ENCODE measurements around the gene PUM1. TPM values are rescaled to one million over a fixed set of nuclear protein-coding genes. Genes with fewer than 3 reads are reported as not detected.
"Not testable (repeated sequence)": the region's sequence is repeated elsewhere in the genome, so short reads cannot be mapped to it uniquely, and the experiment has no call there.

Gene PUM1, protein sequence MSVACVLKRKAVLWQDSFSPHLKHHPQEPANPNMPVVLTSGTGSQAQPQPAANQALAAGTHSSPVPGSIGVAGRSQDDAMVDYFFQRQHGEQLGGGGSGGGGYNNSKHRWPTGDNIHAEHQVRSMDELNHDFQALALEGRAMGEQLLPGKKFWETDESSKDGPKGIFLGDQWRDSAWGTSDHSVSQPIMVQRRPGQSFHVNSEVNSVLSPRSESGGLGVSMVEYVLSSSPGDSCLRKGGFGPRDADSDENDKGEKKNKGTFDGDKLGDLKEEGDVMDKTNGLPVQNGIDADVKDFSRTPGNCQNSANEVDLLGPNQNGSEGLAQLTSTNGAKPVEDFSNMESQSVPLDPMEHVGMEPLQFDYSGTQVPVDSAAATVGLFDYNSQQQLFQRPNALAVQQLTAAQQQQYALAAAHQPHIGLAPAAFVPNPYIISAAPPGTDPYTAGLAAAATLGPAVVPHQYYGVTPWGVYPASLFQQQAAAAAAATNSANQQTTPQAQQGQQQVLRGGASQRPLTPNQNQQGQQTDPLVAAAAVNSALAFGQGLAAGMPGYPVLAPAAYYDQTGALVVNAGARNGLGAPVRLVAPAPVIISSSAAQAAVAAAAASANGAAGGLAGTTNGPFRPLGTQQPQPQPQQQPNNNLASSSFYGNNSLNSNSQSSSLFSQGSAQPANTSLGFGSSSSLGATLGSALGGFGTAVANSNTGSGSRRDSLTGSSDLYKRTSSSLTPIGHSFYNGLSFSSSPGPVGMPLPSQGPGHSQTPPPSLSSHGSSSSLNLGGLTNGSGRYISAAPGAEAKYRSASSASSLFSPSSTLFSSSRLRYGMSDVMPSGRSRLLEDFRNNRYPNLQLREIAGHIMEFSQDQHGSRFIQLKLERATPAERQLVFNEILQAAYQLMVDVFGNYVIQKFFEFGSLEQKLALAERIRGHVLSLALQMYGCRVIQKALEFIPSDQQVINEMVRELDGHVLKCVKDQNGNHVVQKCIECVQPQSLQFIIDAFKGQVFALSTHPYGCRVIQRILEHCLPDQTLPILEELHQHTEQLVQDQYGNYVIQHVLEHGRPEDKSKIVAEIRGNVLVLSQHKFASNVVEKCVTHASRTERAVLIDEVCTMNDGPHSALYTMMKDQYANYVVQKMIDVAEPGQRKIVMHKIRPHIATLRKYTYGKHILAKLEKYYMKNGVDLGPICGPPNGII
- polyA plus RNA-seq (ENCODE audit: insufficient read length), result 56.6 TPM

DNA sequence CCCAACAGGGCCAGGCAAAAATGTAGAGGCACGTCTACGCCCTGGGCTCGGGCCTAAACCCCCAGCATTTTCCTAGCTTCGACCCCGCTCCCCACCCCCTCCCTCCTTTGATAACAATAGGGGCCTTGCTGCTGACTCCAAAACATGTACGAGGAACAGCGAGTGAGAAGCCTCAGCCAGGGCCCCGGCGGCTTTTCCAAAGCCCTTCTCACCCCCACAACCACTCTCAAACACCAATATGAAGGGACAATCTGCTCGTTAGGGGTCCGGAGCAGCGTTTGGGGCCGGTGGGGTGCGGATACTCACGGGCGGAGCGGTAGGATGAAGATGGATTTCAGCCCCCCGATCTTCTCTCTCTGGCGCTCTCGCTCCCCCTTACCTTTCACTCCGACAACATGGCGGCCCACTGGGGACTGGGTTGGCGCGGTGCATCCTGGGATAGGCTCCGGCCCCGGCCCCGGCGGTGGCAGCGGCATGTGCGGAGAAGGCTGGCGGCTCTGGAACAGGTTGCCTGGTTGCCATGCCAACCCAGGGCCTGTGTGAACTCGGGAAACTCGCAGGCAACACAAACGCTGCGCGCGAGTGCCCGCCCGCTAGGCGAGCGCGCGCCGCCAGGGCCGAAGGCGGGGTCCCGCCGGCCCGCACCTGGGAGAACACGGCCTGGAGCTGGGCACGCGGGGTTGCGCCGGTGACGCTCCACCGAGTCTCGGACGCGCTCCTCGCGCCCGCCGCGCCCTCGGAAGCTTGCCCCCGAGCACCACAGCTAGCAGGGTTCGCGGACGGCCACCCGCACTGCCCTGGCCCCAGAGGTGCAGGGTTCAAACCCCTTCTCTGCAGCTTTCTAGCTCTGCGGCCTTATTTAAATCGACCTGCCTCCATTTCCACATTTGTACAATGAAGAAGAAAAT is at the start of gene PUM1:
TSS of gene PUM1 (minus strand) at position 408 of the 908 bp plus-strand sequence. CDS start 6,151 bp downstream, outside the sequence.
- peak; percentile 65 for DNase-seq (ENCODE audit: low read depth)

DNA sequence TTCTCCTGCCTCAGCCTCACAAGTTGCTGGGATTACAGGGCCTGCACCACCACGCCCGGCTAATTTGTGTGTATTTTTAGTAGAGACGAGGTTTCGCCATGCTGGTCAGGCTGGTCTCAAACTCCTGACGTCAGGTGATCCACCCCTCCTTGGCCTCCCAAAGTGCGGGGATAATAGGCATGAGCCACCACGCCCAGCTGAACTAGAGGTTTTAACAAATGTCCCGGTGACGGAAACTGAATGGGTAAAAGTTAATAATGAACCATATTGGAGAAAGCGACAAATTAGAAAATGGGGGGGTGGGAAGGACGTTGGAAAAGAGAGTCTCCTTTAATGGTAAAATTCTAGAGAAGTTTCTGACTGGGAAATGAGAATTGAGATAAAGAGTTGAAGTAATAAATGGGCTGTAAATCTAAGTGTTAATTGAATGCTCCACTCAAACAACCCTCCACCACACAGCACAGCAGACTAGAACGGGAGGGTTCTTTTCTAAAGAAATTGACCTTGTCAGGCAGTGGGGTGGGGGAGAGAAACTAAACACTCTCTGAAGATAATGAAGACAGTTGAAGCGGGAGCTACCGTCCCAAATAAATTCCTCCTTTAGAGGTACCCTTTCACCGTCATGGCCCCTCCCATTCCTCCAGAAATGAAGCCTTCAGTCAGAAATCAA is 46.9 kb upstream of the PUM1 start:
- DNase-seq (ENCODE audit: low read depth), result no peak

DNA sequence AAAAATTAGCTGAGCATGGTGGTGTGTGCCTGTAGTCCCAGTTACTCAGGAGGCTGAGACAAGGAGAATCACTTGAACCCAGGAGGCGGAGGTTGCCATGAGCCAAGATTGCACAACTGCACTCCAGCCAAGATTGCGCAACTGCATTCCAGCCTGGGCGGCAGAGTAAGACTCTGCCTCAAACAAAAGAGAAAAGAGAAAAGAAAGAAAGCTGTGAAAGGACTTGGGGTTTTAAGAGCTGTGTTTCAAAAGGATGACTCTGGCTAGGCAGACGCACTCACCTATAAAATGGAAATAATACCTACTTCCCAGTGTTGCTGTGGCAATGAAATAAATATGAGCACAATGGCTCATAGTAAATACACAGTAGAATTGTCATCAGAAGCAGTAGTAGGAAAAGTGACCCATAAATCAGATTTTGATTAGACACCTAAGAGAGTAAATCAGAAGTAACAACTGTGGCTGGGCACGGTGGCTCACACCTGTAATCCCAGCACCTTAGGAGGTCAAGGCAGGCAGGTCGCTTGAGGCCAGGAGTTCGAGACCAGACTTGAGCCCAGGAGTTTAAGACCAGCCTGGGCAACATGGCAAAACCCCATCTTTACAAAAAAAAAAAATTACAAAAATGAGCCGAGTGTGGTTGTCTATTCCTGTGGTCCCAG is 45.9 kb upstream of the PUM1 start:
- DNase-seq (ENCODE audit: low read depth), result no peak

GRCh38 chr1:31110846-31111245 is 45.3 kb upstream of the PUM1 start:
- DNase-seq (ENCODE audit: low read depth), result no peak

DNA sequence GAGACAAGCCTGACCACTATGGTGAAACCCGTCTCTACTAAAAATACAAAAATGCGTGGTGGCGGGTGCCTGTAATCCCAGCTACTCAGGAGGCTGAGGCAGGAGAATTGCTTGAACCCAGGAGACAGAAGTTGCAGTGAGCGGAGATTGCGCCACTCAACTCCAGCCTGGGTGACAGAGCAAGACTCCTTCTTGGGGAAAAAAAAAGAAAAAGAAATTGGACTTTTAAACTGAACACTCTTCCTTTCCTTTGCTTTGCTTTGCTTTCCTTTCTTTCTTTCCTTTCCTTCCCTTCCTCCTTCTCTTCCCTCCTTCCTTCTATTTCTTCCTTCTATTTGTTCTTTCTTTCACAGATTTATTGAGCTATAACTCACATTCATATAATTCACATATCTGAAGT is 43.3 kb upstream of the PUM1 start:
- no peak for DNase-seq (ENCODE audit: low read depth)

GRCh38 chr1:31105646-31106045 is 40.1 kb upstream of the PUM1 start:
- DNase-seq (ENCODE audit: low read depth), result no peak

DNA sequence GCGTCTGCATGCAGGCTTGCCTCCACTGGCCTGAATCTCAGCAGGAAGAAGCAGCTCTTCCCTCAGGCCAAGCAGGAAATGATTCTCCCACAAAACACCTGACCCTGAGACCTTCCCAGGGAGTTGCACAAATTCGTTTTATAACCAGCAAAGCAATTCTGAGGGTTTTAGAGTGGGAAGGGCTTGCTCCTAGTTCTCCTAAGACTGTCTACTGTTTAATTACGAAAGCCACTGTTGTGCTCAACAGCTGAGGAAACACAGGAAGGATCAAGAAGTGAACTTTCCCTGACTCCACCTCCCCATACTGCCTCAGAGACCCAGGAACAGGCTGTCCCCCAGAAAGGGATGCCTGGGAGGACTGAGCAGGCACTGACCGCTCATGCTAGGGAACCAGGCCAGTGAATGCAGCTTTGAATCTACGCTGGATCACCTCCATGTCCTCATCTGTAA is 37.0 kb upstream of the PUM1 start:
- DNase-seq (ENCODE audit: low read depth), result no peak

- no peak for DNase-seq (ENCODE audit: low read depth)
These were observed 35.6 kb upstream of the PUM1 start for GRCh38 chr1:31101147-31101502.

DNA sequence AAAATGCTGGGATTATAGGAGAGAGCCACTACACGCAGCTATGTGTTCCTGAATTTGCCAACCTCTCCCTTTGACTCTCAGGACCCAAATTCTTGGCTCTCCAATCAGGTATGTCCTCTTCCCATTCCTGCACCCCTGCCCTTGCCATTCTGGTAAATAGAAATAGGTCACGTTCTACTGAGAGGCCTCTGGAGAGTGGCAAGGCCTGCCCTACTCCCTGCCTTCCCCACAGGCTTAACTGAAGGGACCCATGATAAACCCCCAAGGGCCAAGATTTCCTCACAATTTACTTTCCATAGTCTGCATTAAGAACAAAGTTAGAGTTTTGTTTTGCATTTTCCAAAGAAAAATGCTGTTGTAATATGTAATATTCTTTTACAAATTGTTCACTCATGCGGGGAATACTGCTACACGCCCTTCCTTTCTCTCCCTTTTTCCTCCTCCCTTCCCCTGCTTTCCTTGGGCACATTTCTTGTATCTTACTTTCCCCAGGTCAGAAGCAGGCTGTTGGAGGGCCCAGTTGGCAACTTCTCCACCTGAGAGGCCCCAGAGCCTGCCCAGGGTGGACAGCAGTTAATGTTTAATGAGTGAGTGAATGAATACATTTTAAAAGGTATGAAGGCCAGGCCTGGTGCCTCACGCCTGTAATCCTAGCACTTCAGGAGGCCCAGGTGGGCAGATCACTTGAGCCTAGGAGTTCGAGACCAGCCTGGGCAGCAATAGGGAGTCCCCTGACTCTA is 33.9 kb upstream of the PUM1 start:
- DNase-seq (ENCODE audit: low read depth), result no peak

- no peak for DNase-seq (ENCODE audit: low read depth)
These were observed 30.5 kb upstream of the PUM1 start for GRCh38 chr1:31095985-31096384.

DNA sequence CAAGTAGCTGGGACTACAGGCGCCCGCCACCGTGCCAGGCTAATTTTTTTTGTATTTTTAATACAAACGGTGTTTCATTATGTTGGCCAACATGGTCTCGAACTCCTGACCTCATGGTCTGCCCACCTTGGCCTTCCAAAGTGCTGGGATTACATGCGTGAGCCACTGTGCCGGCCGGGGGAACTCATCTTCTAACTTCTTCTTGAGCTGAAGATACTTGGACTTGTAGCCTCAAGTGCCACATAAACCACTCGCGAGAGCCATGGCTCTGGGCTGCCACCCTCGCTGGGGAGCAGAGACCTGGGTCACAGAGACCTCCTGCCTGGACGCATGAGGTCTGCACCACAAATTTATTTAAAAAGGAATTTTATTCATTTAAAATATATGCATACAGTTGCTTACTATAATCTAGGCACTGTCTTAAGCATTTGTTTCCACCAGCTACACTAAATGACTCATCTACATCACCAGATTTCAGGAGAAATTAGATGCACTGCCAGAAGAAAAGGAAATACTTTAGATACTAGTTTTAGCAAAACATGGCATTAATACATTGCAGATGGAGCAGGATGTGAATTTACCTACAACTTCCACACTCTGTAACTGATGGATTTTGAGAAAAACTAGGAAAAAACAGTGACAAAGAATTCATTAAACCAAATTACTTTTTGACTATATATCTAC is 29.9 kb upstream of the PUM1 start:
- DNase-seq (ENCODE audit: low read depth), result no peak

GRCh38 chr1:31088081-31088480 is 22.6 kb upstream of the PUM1 start:
- DNase-seq (ENCODE audit: low read depth), result not testable (repeated sequence)

GRCh38 chr1:31084782-31085569 is 19.5 kb upstream of the PUM1 start:
- DNase-seq (ENCODE audit: low read depth), result no peak

- no peak for DNase-seq (ENCODE audit: low read depth)
These were observed 16.9 kb upstream of the PUM1 start for GRCh38 chr1:31082385-31082784.

GRCh38 chr1:31073044-31073443 is 7.5 kb upstream of the PUM1 start:
- no peak for DNase-seq (ENCODE audit: low read depth)

- no peak for DNase-seq (ENCODE audit: low read depth)
These were observed 6.8 kb upstream of the PUM1 start for GRCh38 chr1:31072304-31072746.

DNA sequence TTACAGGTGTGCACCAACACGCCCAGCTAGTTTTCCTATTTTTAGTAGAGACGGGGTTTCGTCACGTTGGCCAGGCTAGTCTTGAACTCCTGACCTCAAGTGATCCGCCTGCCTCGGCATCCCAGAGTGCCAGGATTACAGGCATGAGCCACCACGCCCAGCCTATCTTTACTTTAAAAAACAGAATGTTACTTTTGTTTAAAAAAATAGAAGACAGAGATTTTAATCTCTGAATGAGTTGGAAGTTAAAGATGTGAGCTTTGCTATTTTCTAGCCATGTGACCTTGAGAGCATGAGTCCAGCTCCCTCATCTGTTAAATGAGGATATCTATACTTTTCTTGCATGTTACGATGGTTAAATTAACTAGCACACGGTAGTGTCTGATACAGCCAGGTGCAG is 3.9 kb upstream of the PUM1 start:
- no peak for DNase-seq (ENCODE audit: low read depth)

All from forelimb muscle (tissue), 1 donor.